Measurements from ENCODE around the gene RUNX3.

RUNX3 gene

DNA sequence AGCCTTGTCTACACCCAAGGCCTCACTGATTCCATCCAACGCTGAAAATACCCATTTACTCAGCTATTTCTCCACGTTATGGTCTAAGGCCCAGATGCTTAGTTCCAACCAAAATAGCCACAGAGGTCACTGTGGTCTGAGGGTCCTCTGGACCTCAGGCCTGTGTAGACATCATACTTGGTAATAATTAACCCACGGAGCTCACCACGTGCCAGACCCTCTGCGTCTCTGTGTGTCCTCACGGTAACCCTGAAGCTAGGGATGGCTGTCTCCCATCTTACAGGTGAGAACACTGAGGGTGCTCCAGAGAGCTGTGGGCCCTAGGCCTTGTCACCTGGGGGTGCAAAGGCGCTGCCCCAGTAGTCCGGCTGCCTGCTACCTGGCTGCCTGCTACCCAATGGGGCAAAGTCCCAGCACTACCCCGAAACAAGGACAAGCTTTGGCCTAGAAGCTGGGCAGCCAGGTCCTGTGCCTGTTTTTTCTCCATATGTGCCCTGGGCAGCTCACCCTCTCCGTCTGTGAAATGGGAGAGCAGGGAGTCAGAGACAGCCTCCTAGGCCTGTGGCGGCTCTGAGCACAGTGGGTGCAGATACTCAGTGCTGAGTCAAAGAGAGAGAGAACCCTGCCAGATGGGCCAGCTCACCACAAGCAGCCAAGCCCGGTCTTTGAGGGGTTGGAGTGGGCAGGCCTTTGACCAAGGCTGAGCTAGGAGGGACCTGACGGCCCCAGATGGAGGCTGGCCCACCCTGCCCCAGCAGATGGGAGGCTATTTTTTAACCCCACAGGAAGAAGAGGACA lies 17.0 kb upstream of the RUNX3 start:
- DNase-seq (ENCODE audit: low read depth in 2 of 2), result no peak

- DNase-seq (ENCODE audit: low read depth in 2 of 2), result no peak
Measured at GRCh38 chr1:24945354-24946326, 15.6 kb upstream of the RUNX3 start.

DNA sequence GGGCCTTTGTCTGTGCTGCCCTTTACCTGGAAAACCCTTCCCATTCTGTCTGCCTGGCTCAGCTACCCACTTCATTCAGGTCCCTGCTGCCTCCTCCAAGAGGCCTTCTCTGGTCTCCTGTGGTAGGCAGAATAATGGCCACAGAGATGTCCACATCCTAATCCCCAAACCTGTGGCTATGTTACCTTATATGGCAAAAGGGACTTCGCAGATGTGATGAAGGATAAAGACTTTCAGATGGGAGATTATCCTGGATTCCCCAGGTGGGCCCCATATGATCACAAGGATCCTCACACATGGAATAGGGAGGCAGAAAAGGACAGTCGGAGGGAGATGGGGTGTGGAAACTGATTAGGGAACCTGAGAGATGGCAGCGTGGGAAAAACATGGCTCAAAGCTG lies 14.2 kb upstream of the RUNX3 start:
- DNase-seq (ENCODE audit: low read depth in 2 of 2), result no peak

DNA sequence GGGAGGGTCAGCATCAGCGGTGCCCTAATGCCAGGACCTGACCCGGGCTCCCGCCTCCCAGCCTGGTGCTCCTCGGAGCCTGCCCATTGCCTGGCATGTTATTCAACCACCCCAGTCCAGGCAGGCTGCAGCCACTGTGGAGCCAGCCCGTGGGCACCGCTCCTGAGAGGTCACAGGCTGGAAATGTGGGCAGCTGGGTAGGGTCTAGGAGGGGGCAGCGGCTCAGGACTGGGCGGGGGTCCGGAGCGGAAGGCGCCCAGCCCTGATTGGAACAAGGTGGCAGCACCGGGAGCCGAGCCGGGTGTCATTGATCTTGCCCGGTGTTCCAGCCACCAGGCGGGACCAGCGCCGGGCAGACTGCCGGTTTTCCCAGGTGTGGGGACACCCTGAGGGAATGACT lies 12.7 kb upstream of the RUNX3 start:
- DNase-seq (ENCODE audit: low read depth in 2 of 2), result no peak

DNA sequence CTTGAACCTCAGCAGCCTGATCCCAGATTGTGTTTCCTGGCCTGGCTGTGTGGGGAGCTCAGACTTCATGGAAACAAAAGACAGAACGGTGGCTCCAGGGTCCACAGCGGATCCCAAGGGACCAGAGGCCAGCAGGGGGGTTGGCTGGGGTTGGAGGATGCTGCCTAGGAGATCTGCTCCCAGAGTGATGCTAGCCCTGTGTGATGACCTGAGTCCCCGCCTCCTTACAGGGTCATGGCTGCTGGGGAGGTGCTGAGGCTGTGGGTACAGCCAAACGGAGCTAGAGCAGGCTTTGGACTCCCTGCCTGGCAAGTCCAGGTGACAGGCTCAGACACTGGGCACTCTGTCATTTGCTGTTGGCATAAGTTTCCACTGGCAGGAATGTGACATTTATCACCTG lies 11.5 kb upstream of the RUNX3 start:
- DNase-seq (ENCODE audit: low read depth in 2 of 2), result no peak

- DNase-seq (ENCODE audit: low read depth in 2 of 2), result no peak
Measured at GRCh38 chr1:24940231-24940630, 10.2 kb upstream of the RUNX3 start.

DNA sequence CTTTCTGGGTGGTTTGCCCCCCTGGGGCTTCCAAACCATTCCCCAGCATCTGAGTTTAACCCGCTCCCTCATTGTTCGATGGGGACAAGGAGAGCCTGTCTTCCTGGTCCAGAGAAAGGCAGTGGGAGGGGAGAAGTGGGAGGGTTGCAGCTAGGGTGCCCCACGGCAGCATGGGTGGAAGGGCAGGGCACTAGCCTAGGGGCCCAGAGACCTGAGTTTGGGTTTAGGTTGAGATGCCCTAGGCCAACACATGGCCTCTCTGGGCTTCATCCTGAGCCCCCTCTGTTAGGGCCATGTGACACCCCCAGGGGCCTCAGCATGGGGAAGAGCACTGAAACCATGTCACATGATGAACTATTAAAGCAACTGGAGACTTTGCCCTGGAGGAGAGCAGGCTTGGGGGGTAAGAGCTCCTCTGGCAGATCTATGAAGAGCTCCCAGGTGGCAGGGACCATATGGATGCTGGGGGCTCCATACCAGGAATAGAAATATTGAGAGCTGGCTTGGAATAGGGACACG lies 9.7 kb upstream of the RUNX3 start:
- no peak for DNase-seq (ENCODE audit: low read depth in 2 of 2)

DNA sequence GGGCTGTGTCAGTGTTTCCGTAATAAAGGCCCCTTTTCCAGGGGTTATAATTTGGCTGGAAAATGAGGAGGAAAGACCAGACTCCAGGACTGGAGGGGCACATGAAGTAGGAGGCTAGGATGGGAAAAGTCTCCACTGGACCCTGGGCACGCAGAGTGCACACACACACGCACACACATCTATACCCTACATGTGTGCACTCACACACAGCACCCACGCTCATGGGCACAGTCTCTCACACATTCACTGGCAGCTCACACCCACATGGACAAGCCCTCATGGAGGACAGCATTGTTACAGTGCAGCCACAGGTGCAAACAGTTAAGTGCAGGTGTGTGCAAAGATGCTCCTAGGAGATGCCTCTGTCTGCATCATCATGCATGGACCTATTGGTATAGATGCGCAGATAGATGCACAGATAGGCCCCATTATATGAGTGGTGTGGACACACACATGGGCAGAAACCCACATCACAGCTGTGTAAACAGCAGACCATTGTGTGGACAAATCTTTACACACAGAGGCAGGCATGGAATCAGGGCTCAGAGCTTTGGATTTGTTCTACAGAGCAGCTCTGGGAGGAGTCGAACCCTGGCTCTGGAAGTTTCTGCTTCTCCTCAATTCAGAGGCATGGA lies 9.1 kb upstream of the RUNX3 start:
- no peak for DNase-seq (ENCODE audit: low read depth in 2 of 2)

GRCh38 chr1:24938276-24938675 lies 8.2 kb upstream of the RUNX3 start:
- DNase-seq (ENCODE audit: low read depth in 2 of 2), result no peak

- no peak for DNase-seq (ENCODE audit: low read depth in 2 of 2)
Measured at GRCh38 chr1:24936684-24937083, 6.6 kb upstream of the RUNX3 start.

- DNase-seq (ENCODE audit: low read depth in 2 of 2), result no peak
Measured at GRCh38 chr1:24935615-24936484, 5.8 kb upstream of the RUNX3 start.

DNA sequence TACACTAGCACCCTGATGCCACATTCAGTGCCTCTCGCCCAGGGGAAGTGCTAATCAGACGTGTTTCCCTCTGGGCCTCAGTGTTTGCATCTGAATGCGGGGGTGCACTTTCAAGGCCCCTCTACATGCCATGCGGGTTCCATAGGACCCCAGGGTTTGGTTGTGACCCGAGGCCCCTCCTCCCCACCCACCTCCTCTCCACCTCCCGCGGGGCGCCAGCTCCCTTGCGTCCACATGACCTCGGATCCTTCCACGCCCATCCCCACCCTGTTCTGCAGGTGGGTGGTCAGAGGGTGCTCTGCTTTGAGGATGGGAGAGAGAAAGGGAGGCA lies 5.1 kb upstream of the RUNX3 start:
- DNase-seq (ENCODE audit: low read depth in 2 of 2), result no peak

DNA sequence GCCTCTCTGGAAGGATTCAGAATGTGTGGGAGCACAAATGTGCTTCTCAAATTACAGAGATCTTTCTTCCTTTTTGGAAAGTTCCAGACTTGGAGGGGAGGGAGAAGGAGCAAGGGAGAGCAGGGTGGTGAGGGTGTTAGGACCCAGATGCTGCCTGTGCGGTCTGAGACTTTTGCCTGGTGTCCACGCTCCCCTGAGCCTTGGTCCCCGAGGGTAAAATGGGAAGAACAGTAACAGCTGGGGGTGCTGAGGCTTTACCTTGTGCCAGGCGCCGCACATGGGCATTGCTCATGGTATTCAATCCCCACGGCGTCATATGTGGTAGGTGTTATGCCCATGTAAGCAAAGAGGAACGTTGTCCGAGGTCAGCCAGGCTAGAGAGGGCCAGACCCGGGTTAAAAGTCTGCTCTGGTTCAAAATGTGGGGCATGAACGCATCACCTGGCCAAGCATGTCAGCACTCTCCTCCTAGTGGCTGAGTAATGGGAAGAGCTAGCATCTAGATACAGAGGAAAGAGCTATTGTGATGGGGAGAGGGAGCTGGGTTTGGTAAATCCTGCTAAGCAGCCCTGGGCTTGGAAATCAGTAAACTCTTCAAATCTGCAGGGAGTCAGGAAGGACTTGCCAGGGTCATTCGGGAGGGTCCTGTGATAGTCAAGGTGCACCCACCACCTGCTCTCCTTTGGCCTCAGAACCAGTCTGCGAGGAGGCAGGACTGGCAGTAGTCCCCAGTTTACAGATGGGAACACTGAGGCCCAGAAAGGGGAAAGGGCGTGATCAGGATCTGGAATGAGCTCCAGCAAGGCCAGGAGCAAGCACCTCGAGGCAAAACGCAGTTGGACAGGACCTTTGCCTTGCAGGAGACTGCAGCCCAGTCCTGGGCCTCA lies 4.5 kb upstream of the RUNX3 start:
- no peak for DNase-seq (ENCODE audit: low read depth in 2 of 2)

GRCh38 chr1:24933468-24933867 lies 3.4 kb upstream of the RUNX3 start:
- no peak for DNase-seq (ENCODE audit: low read depth in 2 of 2)

GRCh38 chr1:24932725-24933294 lies 2.7 kb upstream of the RUNX3 start:
- no peak for DNase-seq (ENCODE audit: low read depth in 2 of 2)

DNA sequence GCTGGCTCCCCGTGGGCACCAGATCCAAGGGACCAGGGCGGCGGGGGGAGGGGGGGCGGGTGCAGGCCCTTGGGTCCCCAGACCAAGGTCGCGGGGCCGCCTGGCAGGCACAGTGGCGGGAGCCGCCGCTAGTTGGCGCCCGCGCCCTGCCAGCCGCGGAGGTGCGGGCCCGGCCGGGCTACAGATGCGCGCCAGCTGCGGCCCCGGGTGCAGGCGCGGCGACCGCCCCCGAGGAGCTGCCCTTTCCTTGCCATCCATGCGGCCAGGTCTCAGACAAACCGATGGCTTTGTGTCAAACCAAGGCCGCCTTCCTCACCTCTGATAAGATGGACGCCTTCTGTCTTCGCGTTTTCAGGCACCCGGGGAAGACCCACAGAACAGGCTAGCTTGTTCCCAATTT lies 2.2 kb upstream of the RUNX3 start:
- DNase-seq (ENCODE audit: low read depth in 2 of 2), result no peak

GRCh38 chr1:24931468-24932231 lies 1.6 kb upstream of the RUNX3 start:
- DNase-seq (ENCODE audit: low read depth in 2 of 2), result no peak

- DNase-seq (ENCODE audit: low read depth in 2 of 2), result no peak
Measured at GRCh38 chr1:24931146-24931467, 1.0 kb upstream of the RUNX3 start.

Measured in stimulated activated CD8-positive, alpha-beta memory T cell treated with anti-CD3 and anti-CD28 coated beads, Interleukin-2, amount 100 ng/mL, for 1 hour (primary cell).